Stimulated activated memory B cell treated with anti-CD40 and anti-IgM and Interleukin-4, amounts not matched to agents 10 μg/mL and 1 μg/mL and 100 μg/mL, for 72 hours (primary cell): Measurements from ENCODE around the gene TTC39C.
A peak's percentile ranks its signal among the peaks of the same experiment; 100 is the strongest.
"Not testable (repeated sequence)": the region's sequence is repeated elsewhere in the genome, so short reads cannot be mapped to it uniquely, and the experiment has no call there.

ENCODE experiments used
- ATAC-seq: fragments of 150-1000 bp; cut with Tn5 transposase; 2 replicates; pipeline ENCODE4 v1.10.0; 2021
- H3K27ac Mint-ChIP-seq: one replicate; pipeline ENCODE4 v1.8.0; 2022; ENCODE audit warnings: mild to moderate bottlenecking, mixed read lengths
- H3K27me3 Mint-ChIP-seq: one replicate; pipeline ENCODE4 v1.8.0; 2022; ENCODE audit warnings: mixed read lengths
- H3K36me3 Mint-ChIP-seq: one replicate; pipeline ENCODE4 v1.8.0; 2022; ENCODE audit warnings: mixed read lengths
- H3K4me1 Mint-ChIP-seq: one replicate; pipeline ENCODE4 v1.8.0; 2022; ENCODE audit warnings: mixed read lengths
- H3K4me3 Mint-ChIP-seq: one replicate; pipeline ENCODE4 v1.8.0; 2022; ENCODE audit warnings: mild to moderate bottlenecking, moderate library complexity, mixed read lengths
- H3K9me3 Mint-ChIP-seq: one replicate; pipeline ENCODE4 v1.8.0; 2022; ENCODE audit warnings: mixed read lengths

TTC39C gene

GRCh38 chr18:24051031-24051947, 36.7 kb downstream of the TTC39C start:
- H3K36me3 Mint-ChIP-seq: peaks cover 25% of the 10 kb centered on the region
- peaks cover 70% of the 10 kb centered on the region for H3K4me1 Mint-ChIP-seq
- H3K27ac Mint-ChIP-seq: peak overlapping the region; percentile 81
- peaks cover 2% of the 10 kb centered on the region for H3K9me3 Mint-ChIP-seq
- no peaks in the 10 kb centered on the region for H3K27me3 Mint-ChIP-seq
- peak overlapping the region; percentile 43 for H3K4me3 Mint-ChIP-seq
- peak; percentile 88 for ATAC-seq

GRCh38 chr18:24052053-24052452, 37.5 kb downstream of the TTC39C start:
- Mint-ChIP-seq H3K27ac (peak overlapping the region; percentile 81), H3K36me3 (peaks cover 25% of the 10 kb centered on the region), H3K27me3 (no peaks in the 10 kb centered on the region), H3K4me1 (peaks cover 70% of the 10 kb centered on the region), H3K9me3 (peaks cover 2% of the 10 kb centered on the region), H3K4me3 (peak overlapping the region; percentile 43)
- no peak for ATAC-seq

- no peak for ATAC-seq
- peaks cover 4% of the 10 kb centered on the region for H3K9me3 Mint-ChIP-seq
- no peak overlapping the region for H3K4me3 Mint-ChIP-seq
- H3K4me1 Mint-ChIP-seq: peaks cover 64% of the 10 kb centered on the region
- peak overlapping the region; percentile 62 for H3K27ac Mint-ChIP-seq
- H3K36me3 Mint-ChIP-seq: peaks cover 27% of the 10 kb centered on the region
- no peaks in the 10 kb centered on the region for H3K27me3 Mint-ChIP-seq
These were observed 38.7 kb downstream of the TTC39C start for GRCh38 chr18:24053211-24053610.

- H3K36me3 Mint-ChIP-seq: peaks cover 26% of the 10 kb centered on the region
- no peak overlapping the region for H3K27ac Mint-ChIP-seq
- H3K9me3 Mint-ChIP-seq: peaks cover 4% of the 10 kb centered on the region
- no peaks in the 10 kb centered on the region for H3K27me3 Mint-ChIP-seq
- no peak for ATAC-seq
- no peak overlapping the region for H3K4me3 Mint-ChIP-seq
- H3K4me1 Mint-ChIP-seq: peaks cover 63% of the 10 kb centered on the region
These were observed 39.6 kb downstream of the TTC39C start for GRCh38 chr18:24054130-24054529.

GRCh38 chr18:24055009-24055804, 40.7 kb downstream of the TTC39C start:
- Mint-ChIP-seq H3K4me1 (peaks cover 60% of the 10 kb centered on the region), H3K9me3 (peaks cover 4% of the 10 kb centered on the region), H3K27me3 (no peaks in the 10 kb centered on the region), H3K27ac (peak overlapping the region; percentile 49), H3K4me3 (no peak overlapping the region), H3K36me3 (peaks cover 22% of the 10 kb centered on the region)
- ATAC-seq: peak; percentile 51

- no peak for ATAC-seq
- H3K4me1 Mint-ChIP-seq: peaks cover 54% of the 10 kb centered on the region
- peak overlapping the region; percentile 49 for H3K27ac Mint-ChIP-seq
- no peaks in the 10 kb centered on the region for H3K27me3 Mint-ChIP-seq
- no peak overlapping the region for H3K4me3 Mint-ChIP-seq
- H3K9me3 Mint-ChIP-seq: peaks cover 4% of the 10 kb centered on the region
- peaks cover 21% of the 10 kb centered on the region for H3K36me3 Mint-ChIP-seq
These were observed 41.3 kb downstream of the TTC39C start for GRCh38 chr18:24055878-24056277.

- H3K4me3 Mint-ChIP-seq: no peak overlapping the region
- H3K36me3 Mint-ChIP-seq: peaks cover 21% of the 10 kb centered on the region
- no peaks in the 10 kb centered on the region for H3K27me3 Mint-ChIP-seq
- no peak overlapping the region for H3K27ac Mint-ChIP-seq
- peaks cover 4% of the 10 kb centered on the region for H3K9me3 Mint-ChIP-seq
- no peak for ATAC-seq
- peaks cover 48% of the 10 kb centered on the region for H3K4me1 Mint-ChIP-seq
These were observed 42.0 kb downstream of the TTC39C start for GRCh38 chr18:24056506-24056905.

- Mint-ChIP-seq H3K4me3 (no peak overlapping the region), H3K27ac (no peak overlapping the region)
These were observed 43.2 kb downstream of the TTC39C start for GRCh38 chr18:24057804-24058203.

GRCh38 chr18:24059385-24059784, 44.8 kb downstream of the TTC39C start:
- Mint-ChIP-seq H3K36me3 (peaks cover 16% of the 10 kb centered on the region), H3K4me1 (peaks cover 46% of the 10 kb centered on the region)
- not testable (repeated sequence) for H3K4me3 Mint-ChIP-seq, H3K27me3 Mint-ChIP-seq, H3K27ac Mint-ChIP-seq, H3K9me3 Mint-ChIP-seq, ATAC-seq

More at GRCh38 chr18:24057804-24058203, 43.2 kb downstream of the TTC39C start:
- Mint-ChIP-seq H3K27me3 (no peaks in the 10 kb centered on the region), H3K9me3 (peaks cover 4% of the 10 kb centered on the region), H3K36me3 (peaks cover 21% of the 10 kb centered on the region), H3K4me1 (peaks cover 47% of the 10 kb centered on the region)
- no peak for ATAC-seq

GRCh38 chr18:24060644-24061043, 46.1 kb downstream of the TTC39C start:
- no peak for ATAC-seq
- Mint-ChIP-seq H3K36me3 (peaks cover 29% of the 10 kb centered on the region), H3K4me3 (no peak overlapping the region), H3K9me3 (peaks cover 4% of the 10 kb centered on the region), H3K4me1 (peaks cover 44% of the 10 kb centered on the region), H3K27ac (no peak overlapping the region), H3K27me3 (no peaks in the 10 kb centered on the region)

- peaks cover 38% of the 10 kb centered on the region for H3K4me1 Mint-ChIP-seq
- H3K9me3 Mint-ChIP-seq: no peaks in the 10 kb centered on the region
- H3K27ac Mint-ChIP-seq: no peak overlapping the region
- no peak overlapping the region for H3K4me3 Mint-ChIP-seq
- no peaks in the 10 kb centered on the region for H3K27me3 Mint-ChIP-seq
- H3K36me3 Mint-ChIP-seq: peaks cover 44% of the 10 kb centered on the region
- no peak for ATAC-seq
These were observed 48.7 kb downstream of the TTC39C start for GRCh38 chr18:24063121-24063731.

- peaks cover 34% of the 10 kb centered on the region for H3K4me1 Mint-ChIP-seq
- H3K27ac Mint-ChIP-seq: no peak overlapping the region
- H3K4me3 Mint-ChIP-seq: no peak overlapping the region
- peaks cover 40% of the 10 kb centered on the region for H3K36me3 Mint-ChIP-seq
- H3K9me3 Mint-ChIP-seq: no peaks in the 10 kb centered on the region
- ATAC-seq: no peak
- H3K27me3 Mint-ChIP-seq: no peaks in the 10 kb centered on the region
These were observed 50.0 kb downstream of the TTC39C start for GRCh38 chr18:24064391-24065100.

- no peaks in the 10 kb centered on the region for H3K9me3 Mint-ChIP-seq
- H3K4me1 Mint-ChIP-seq: peaks cover 31% of the 10 kb centered on the region
- no peak overlapping the region for H3K4me3 Mint-ChIP-seq
- H3K27ac Mint-ChIP-seq: no peak overlapping the region
- no peak for ATAC-seq
- H3K27me3 Mint-ChIP-seq: no peaks in the 10 kb centered on the region
- H3K36me3 Mint-ChIP-seq: peaks cover 44% of the 10 kb centered on the region
These were observed 51.4 kb downstream of the TTC39C start for GRCh38 chr18:24065906-24066305.

- H3K9me3 Mint-ChIP-seq: peaks cover under 1% of the 10 kb centered on the region
- no peaks in the 10 kb centered on the region for H3K27me3 Mint-ChIP-seq
- H3K4me3 Mint-ChIP-seq: no peak overlapping the region
- no peak for ATAC-seq
- peaks cover 59% of the 10 kb centered on the region for H3K36me3 Mint-ChIP-seq
- H3K4me1 Mint-ChIP-seq: peaks cover 10% of the 10 kb centered on the region
- H3K27ac Mint-ChIP-seq: no peak overlapping the region
These were observed 54.6 kb downstream of the TTC39C start for GRCh38 chr18:24068945-24069693.
